HG03432 (cell line): ENCODE measurements around the gene LHFPL4.
"Not testable (repeated sequence)": the region's sequence is repeated elsewhere in the genome, so short reads cannot be mapped to it uniquely, and the experiment has no call there.

Source experiments
- ATAC-seq: cut with Tn5 transposase; IDR thresholded peaks from one replicate; pipeline ENCODE4 v1.9.1; 2021; ENCODE audit warnings: mild to moderate bottlenecking, moderate library complexity; ENCODE audit not compliant: unreplicated experiment

Gene LHFPL4

GRCh38 chr3:9553021-9553947 lies at the start of gene LHFPL4:
LHFPL4 (minus strand) TSS chr3:9553822; CDS start chr3:9552679, 1,143 bp downstream.
- ATAC-seq = no peak

DNA sequence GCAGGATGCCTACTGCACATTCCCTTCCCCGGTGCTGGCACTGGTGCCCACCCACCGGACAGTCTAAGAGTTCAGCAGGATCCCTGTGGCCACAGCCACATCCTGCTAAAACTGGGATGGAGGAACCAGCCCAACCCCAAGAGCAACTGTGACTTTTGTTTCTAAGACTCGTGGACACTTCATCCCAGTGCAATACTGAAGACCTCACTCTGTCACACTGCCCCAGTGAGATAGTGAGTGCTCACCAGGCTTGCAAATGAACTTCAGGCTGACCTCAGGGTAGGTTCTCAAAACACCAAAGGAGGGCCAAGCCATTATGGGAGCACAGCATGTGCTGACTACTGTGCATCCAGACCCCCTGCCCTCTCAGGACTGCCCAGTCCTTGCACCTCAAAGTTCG lies 49.0 kb upstream of the LHFPL4 start:
- no peak for ATAC-seq

- not testable (repeated sequence) for ATAC-seq
These were observed 47.5 kb upstream of the LHFPL4 start for GRCh38 chr3:9601006-9601581.

GRCh38 chr3:9600597-9600996 lies 47.0 kb upstream of the LHFPL4 start:
- no peak for ATAC-seq

DNA sequence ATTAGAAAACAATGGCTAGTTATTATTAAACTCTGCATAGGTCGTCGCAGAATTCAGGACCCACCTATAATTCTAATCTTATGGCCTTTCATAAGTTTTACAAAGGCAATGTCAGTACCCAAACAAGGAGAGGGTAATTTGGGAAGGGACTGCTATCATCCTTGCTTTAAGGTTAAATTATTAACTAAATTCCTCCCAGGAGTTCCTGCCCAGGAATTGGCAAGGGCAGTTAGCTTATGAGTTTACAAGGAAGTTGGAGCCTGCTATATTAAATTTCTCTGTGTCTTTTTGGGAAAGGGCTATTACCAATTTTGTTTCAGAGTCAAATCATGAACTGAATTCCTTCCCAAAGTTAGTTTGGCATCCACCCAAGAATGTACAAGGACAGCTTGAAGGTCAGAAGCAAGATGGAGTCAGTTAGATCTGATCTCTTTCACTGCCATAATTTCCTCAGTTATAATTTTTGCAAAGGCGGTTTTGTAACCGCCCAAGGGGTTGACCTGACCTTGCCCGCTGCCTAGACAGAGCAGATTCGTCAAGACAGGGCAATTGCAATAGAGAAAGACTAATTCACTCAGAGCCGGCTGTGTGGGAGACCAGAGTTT lies 45.3 kb upstream of the LHFPL4 start:
- no peak for ATAC-seq

DNA sequence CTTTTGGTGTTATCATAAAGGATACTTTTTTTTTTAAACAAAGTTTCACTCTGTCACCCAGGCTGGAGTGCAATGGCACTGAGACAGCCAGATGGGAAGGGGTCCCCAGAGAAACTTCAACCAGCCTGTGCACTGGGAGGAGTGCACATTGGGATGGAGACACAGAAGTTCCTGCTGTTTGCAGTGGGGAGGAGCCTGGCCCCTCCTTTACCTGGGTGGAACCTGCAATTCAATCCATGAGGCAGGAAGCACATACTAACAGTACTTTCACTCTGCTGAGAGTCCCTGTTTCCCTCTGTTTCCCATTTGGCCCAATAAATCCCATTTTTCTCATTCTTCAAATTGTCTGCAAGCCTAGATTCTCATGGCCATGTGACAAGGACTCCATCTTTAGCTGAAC lies 42.3 kb upstream of the LHFPL4 start:
- no peak for ATAC-seq

- ATAC-seq = not testable (repeated sequence)
These were observed 38.2 kb upstream of the LHFPL4 start for GRCh38 chr3:9591781-9592180.

DNA sequence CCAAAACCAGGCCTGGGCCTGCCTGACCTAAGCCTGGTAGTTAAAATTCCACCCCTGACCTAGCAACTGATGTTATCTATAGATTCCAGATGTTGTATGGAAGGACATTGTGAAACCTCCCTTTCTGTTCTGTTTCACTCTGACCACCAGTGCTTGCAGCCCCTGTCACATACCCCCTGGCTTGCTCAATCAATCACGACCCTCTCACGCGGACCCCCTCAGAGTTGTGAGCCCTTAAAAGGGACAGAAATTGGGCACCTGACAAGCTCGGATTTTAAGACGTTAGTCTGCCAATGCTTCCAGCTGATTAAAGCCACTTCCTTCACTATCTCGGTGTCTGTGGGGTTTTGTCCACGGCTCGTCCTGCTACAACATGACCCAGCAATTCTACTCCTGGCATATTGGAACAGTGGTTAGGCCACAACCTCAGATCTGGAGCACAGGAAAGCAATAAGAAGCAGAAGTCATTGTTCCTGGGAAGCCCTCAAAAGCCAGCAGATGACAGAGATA lies 36.7 kb upstream of the LHFPL4 start:
- no peak for ATAC-seq

GRCh38 chr3:9583792-9584191 lies 30.2 kb upstream of the LHFPL4 start:
- ATAC-seq = no peak

DNA sequence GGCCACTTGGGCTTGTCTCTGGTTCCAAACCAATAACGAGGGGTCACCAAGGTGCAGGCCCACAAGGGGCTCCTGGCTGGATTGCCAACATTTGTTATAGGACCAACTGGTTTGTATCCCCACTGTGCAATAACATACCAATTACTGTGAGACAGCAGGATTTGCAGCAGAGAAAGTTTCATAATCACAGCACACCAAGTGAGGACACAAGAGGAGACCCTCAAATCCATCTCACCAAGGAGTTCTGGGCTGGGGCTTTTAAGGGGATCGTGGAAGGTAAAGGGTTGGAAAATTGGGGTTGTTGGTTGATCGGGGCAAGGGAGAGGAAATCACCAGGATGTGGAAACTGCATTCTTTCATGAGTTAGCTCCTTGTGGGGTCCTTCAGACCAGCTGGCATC lies 29.7 kb upstream of the LHFPL4 start:
- ATAC-seq = no peak

DNA sequence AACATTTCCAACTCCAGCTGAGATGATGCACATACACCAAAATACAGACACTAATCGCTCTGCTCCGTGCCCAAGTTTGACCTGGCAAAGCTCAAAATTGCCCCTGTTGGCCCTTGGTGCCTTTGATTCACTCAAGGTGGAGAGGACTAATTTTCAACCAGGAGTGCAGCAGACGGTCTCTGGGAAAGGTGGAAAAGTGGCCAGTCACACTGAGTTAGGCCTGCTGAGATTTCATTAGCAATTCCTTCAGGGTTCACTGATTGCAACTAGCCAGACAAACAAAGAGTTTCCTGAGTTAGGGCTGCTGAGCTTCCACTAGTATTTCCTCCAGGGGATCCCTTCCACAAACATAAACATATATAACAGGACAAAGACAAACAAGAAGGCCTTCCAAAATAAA lies 28.7 kb upstream of the LHFPL4 start:
- no peak for ATAC-seq

- no peak for ATAC-seq
These were observed 28.1 kb upstream of the LHFPL4 start for GRCh38 chr3:9581742-9582141.

GRCh38 chr3:9569054-9569453 lies 15.4 kb upstream of the LHFPL4 start:
- no peak for ATAC-seq

DNA sequence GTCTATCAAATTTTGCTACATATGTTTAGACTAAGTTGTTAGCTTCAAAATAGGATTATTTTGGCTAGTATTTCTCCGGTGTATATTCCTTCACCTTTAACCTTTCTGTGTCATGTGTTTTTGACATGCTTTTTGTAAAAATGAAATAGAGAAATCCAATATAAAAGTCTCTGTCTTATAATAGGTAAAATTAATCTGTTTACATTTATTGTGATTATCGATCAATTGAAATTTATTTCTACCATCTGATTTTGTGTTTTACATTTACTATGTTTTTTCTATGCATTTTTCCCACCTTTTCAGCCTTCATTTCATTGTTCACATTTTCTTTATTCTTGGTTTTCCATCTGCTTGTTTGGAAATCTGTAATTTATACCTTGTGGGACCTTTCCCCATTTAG lies 11.7 kb upstream of the LHFPL4 start:
- ATAC-seq = no peak

DNA sequence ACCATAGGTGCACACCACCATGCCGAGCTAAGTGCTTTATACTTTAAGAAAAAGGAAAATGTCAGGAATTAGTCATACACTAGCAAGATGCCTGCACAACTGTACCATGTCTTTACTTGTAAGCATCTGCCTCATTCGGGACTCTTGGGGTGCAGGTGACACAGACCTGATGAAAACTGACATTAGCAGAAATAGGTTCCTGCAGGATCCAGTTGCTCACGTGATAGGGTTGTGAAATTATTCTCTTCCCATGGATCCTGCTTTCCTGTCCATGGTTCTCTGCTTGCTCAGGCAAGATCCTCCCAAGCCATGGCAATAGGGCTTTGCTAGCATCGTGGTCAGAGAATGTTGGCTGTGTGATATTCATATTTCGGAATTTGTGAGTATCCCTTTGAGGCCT lies 10.2 kb upstream of the LHFPL4 start:
- ATAC-seq = no peak

- ATAC-seq = not testable (repeated sequence)
These were observed 6.4 kb upstream of the LHFPL4 start for GRCh38 chr3:9560056-9560455.

GRCh38 chr3:9553948-9554513 lies 409 bp upstream of the LHFPL4 start:
- no peak for ATAC-seq

- ATAC-seq = no peak
These were observed 1.2 kb downstream of the LHFPL4 start for GRCh38 chr3:9552252-9552999.

GRCh38 chr3:9550999-9551398 lies 2.6 kb downstream of the LHFPL4 start:
- no peak for ATAC-seq

- ATAC-seq = no peak
These were observed 4.0 kb downstream of the LHFPL4 start for GRCh38 chr3:9549600-9549999.

GRCh38 chr3:9548991-9549390 lies 4.6 kb downstream of the LHFPL4 start:
- no peak for ATAC-seq
